ENCODE data around the gene CCDC177. TPM values are rescaled to one million over a fixed set of nuclear protein-coding genes. Genes with fewer than 3 reads are reported as not detected.

The CCDC177 gene
- total RNA-seq, 4 donors from 2014 or later: not detected

GRCh38 chr14:69581316-69581935 lies 6.8 kb upstream of the CCDC177 start:
- Histone ChIP-seq H3K9me3 (no peaks in the 10 kb centered on the region), H3K27me3 (no peaks in the 10 kb centered on the region), H3K4me3 (replicated peaks in 1 of 3) (no peak overlapping the region), H3K27ac (no peak overlapping the region), H3K4me1 (peaks cover 0 to 11% of the 10 kb centered on the region in 2 donors), H3K36me3 (no peaks in the 10 kb centered on the region)
- no peak for DNase-seq
- 84 to 91% methylated on average over 7 of the region's 7 CpGs for WGBS, 2 donors
- TF ChIP-seq, protein P1, sequence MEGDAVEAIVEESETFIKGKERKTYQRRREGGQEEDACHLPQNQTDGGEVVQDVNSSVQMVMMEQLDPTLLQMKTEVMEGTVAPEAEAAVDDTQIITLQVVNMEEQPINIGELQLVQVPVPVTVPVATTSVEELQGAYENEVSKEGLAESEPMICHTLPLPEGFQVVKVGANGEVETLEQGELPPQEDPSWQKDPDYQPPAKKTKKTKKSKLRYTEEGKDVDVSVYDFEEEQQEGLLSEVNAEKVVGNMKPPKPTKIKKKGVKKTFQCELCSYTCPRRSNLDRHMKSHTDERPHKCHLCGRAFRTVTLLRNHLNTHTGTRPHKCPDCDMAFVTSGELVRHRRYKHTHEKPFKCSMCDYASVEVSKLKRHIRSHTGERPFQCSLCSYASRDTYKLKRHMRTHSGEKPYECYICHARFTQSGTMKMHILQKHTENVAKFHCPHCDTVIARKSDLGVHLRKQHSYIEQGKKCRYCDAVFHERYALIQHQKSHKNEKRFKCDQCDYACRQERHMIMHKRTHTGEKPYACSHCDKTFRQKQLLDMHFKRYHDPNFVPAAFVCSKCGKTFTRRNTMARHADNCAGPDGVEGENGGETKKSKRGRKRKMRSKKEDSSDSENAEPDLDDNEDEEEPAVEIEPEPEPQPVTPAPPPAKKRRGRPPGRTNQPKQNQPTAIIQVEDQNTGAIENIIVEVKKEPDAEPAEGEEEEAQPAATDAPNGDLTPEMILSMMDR (IDR thresholded peaks at IDR 0.05): no peak
- no peak for TF ChIP-seq POLR2A (IDR thresholded peaks at IDR 0.05)
- intact Hi-C loops (cut with DNase I): loop anchor here (5.0 kb wide), 1 partner anchor 146 kb away; no protein-coding TSS in a partner anchor

DNA sequence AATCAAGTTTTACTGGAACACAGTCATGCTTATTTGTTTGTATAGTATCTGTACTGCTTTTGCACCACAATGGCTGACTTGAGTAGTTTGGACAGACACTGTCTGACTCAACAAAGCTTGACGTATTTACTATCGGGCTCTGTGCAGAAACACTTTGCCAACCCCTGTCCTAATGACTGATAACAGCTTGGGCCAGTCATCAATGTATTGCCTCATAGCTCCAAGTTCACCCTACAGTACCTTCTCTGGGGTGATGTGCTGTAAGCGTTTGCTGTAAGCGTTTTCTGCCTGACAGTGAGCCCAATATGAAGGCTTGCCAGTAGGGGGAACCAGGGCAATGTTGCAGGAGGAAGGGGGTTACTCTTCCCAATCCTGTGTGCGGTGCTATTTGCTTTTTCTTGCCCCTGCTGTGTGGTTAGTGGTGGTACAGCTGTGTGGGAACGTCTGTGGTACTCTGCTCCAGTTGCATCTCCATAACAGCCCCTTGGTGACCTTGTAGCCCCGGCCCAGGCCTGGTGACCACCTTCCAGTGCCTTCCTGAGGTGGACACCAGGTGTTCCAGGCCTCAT lies 5.4 kb upstream of the CCDC177 start:
- Histone ChIP-seq H3K27me3 (no peaks in the 10 kb centered on the region), H3K9me3 (no peaks in the 10 kb centered on the region), H3K36me3 (no peaks in the 10 kb centered on the region), H3K27ac (no peak overlapping the region), H3K4me1 (peaks cover 0 to 11% of the 10 kb centered on the region in 2 donors), H3K4me3 (replicated peaks in 1 of 3) (no peak overlapping the region)
- WGBS, 2 donors: 28 to 39% methylated on average over 6 to 7 of the region's 7 CpGs
- intact Hi-C loops (cut with DNase I): loop anchor here (5.0 kb wide), 1 partner anchor 147 kb away; no protein-coding TSS in a partner anchor
- TF ChIP-seq, protein P1 (IDR thresholded peaks at IDR 0.05): peak in 2 of 6 experiments; percentile 37 to 38
- no peak for TF ChIP-seq POLR2A (IDR thresholded peaks at IDR 0.05)
- no peak for DNase-seq

DNA sequence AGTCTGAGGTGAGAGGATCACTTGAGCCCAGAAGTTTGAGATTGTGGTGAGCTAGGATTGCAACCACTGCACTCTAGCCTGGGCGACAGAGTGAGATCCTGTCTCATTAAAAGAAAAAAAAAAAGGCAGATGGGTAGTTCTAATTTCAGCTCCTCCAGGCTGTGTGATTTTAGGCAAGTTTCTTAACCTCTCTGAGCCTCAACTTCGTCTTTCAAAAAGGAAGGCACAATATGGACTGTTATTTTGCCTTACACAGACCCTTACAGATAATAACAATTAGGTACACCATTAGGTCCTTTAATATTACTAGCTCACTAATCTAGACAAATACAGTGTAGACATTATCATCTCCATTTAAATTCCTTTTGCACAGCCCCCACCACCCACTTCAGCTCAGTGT lies 4.8 kb upstream of the CCDC177 start:
- Histone ChIP-seq H3K36me3 (no peaks in the 10 kb centered on the region), H3K4me3 (replicated peaks in 1 of 3) (no peak overlapping the region), H3K4me1 (peaks cover 3 to 13% of the 10 kb centered on the region in 2 donors), H3K27ac (no peak overlapping the region), H3K27me3 (no peaks in the 10 kb centered on the region), H3K9me3 (no peaks in the 10 kb centered on the region)
- 84 to 88% methylated on average over 2 of the region's 2 CpGs for WGBS, 2 donors
- no peak for DNase-seq
- intact Hi-C loops (cut with DNase I): loop anchor here (5.0 kb wide), 1 partner anchor 337 kb away; no protein-coding TSS in a partner anchor
- no peak for TF ChIP-seq POLR2A (IDR thresholded peaks at IDR 0.05)
- TF ChIP-seq, protein P1 (IDR thresholded peaks at IDR 0.05): no peak

- intact Hi-C loops (cut with DNase I): loop anchor here (5.0 kb wide), 1 partner anchor 333 kb away; no protein-coding TSS in a partner anchor
- H3K4me3 ChIP-seq (replicated peaks in 1 of 3): no peak overlapping the region
Observed at GRCh38 chr14:69574954-69575295, 254 bp upstream of the CCDC177 start.

More at GRCh38 chr14:69574954-69575295, 254 bp upstream of the CCDC177 start:
- H3K27ac ChIP-seq: no peak overlapping the region
- no peak for DNase-seq
- H3K4me1 ChIP-seq: peaks cover 15 to 36% of the 10 kb centered on the region in 2 donors
- peaks cover 19% of the 10 kb centered on the region for H3K27me3 ChIP-seq
- TF ChIP-seq, protein P1 (IDR thresholded peaks at IDR 0.05): peak in 1 of 6 experiments; percentile 22
- no peak for TF ChIP-seq POLR2A (IDR thresholded peaks at IDR 0.05)
- no peaks in the 10 kb centered on the region for H3K9me3 ChIP-seq
- 43 to 50% methylated on average over 5 of the region's 5 CpGs for WGBS, 2 donors
- no peaks in the 10 kb centered on the region for H3K36me3 ChIP-seq

Data from thyroid gland (tissue), 4 donors.